Breast epithelium (tissue), 4 donors: ENCODE measurements around the gene ZCCHC17. TPM values are rescaled to one million over a fixed set of nuclear protein-coding genes. Genes with fewer than 3 reads are reported as not detected.
"Not testable (repeated sequence)": the region's sequence is repeated elsewhere in the genome, so short reads cannot be mapped to it uniquely, and the experiment has no call there.

Source experiments
- DNase-seq, 2 donors: peaks; one replicate each; pipeline ENCODE4 v3.0.0-alpha.2; 2019; ENCODE audit warnings: low spot score in 2 of 2
- H3K27ac ChIP-seq, 2 donors: fragments of 200-600 bp; sonication (generic) in 1 of 2; one replicate each; pipeline ENCODE4 v1.5.1; 2016 to 2019; ENCODE audit warnings: mild to moderate bottlenecking in 1 of 2
- H3K27me3 ChIP-seq, 2 donors: fragments of 200-600 bp; sonication (generic) in 1 of 2; one replicate each; pipeline versions ENCODE4 v1.5.1 to v1.6.0; 2017 to 2019; ENCODE audit warnings: control low read depth in 1 of 2, mild to moderate bottlenecking in 1 of 2
- H3K36me3 ChIP-seq: fragments of 200-600 bp; one replicate; pipeline ENCODE4 v1.5.1; 2019
- H3K4me1 ChIP-seq, 2 donors: fragments of 200-600 bp; sonication (generic); one replicate each; pipeline ENCODE4 v1.5.1; 2016 to 2019; ENCODE audit warnings: control low read depth in 1 of 2
- H3K4me3 ChIP-seq, 3 donors: fragments of 200-600 bp; sonication (generic); 1 replicate in 2 of 3; 2 replicates in 1 of 3; pipeline ENCODE4 v1.5.1; 2016 to 2019; ENCODE audit warnings: mild to moderate bottlenecking in 3 of 3, moderate library complexity in 2 of 3
- H3K9me3 ChIP-seq, 2 donors: fragments of 200-600 bp; sonication (generic) in 1 of 2; one replicate each; pipeline ENCODE4 v1.5.1; 2016 to 2019; ENCODE audit warnings: control low read depth in 1 of 2
- POLR2A ChIP-seq: fragments of 450-650 bp; IDR thresholded peaks from one replicate; pipeline ENCODE4 v1.6.1; 2016; ENCODE audit warnings: antibody characterized with exemption, mild to moderate bottlenecking, moderate library complexity
- POLR2AphosphoS5 ChIP-seq, 3 donors: sonication (generic); formaldehyde crosslinking; IDR thresholded peaks; one replicate each; pipeline ENCODE4 v1.6.1; 2017; ENCODE audit warnings: antibody characterized with exemption in 3 of 3
- intact Hi-C: fragments of 100-400 bp; cut with DNase I; formaldehyde crosslinking; loops from one replicate; pipeline ENCODE4 v1.15.1; 2023; ENCODE audit warnings: low total_unique reads
- total RNA-seq, 3 donors: library from RNA; depleted of rRNA; stranded (reverse); fragments of >200 nt; gene quantifications; one replicate each; pipeline ENCODE4 v1.1.0, GENCODE V29; 2016
- TF ChIP-seq, protein P1 (sequence below), 3 donors: fragments of 450-650 bp; IDR thresholded peaks; one replicate each; pipeline ENCODE4 v1.5.1; 2016 to 2017; ENCODE audit warnings: antibody characterized with exemption in 3 of 3, mild to moderate bottlenecking in 3 of 3, moderate library complexity in 3 of 3

ZCCHC17 gene
- total RNA-seq, 3 donors from 2014 or later = 24.6 to 42.9 (median 29.6) TPM

- H3K4me1 ChIP-seq = peaks cover 0 to 9% of the 10 kb centered on the region in 2 donors
- TF ChIP-seq POLR2AphosphoS5 (IDR thresholded peaks at IDR 0.05) (no peak), POLR2A (no peak)
- TF ChIP-seq, protein P1, sequence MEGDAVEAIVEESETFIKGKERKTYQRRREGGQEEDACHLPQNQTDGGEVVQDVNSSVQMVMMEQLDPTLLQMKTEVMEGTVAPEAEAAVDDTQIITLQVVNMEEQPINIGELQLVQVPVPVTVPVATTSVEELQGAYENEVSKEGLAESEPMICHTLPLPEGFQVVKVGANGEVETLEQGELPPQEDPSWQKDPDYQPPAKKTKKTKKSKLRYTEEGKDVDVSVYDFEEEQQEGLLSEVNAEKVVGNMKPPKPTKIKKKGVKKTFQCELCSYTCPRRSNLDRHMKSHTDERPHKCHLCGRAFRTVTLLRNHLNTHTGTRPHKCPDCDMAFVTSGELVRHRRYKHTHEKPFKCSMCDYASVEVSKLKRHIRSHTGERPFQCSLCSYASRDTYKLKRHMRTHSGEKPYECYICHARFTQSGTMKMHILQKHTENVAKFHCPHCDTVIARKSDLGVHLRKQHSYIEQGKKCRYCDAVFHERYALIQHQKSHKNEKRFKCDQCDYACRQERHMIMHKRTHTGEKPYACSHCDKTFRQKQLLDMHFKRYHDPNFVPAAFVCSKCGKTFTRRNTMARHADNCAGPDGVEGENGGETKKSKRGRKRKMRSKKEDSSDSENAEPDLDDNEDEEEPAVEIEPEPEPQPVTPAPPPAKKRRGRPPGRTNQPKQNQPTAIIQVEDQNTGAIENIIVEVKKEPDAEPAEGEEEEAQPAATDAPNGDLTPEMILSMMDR (IDR thresholded peaks at IDR 0.05) = no peak
- H3K27me3 ChIP-seq = no peaks in the 10 kb centered on the region
- intact Hi-C loops = no loop called here
- no peak for DNase-seq
- no peak overlapping the region for H3K4me3 ChIP-seq
- H3K27ac ChIP-seq = peak overlapping the region in 1 of 2 donors; percentile 43
- no peaks in the 10 kb centered on the region for H3K9me3 ChIP-seq
- H3K36me3 ChIP-seq = no peaks in the 10 kb centered on the region
Observed at GRCh38 chr1:31377364-31377863, 80.6 kb downstream of the ZCCHC17 start.

DNA sequence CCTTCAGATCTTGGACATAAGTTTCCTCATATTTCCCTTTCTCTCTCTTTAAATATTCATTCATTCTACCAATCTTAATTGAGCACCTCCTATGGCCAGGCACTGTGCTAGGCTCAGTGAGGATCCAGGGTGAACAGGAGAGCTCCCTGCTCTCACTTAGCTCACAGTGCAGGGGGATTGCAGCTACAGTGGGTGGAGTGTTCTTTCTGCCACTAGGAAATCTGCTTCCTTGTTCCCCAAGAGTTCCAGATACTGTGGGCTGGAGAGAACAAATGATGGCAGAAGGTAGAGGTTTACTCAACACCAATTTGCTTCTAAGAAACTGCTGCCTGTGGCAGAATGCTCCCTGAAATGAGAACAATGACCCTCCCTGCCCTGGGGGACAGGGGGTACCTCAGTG is 81.2 kb downstream of the ZCCHC17 start:
- no peaks in the 10 kb centered on the region for H3K27me3 ChIP-seq
- H3K4me1 ChIP-seq = peaks cover 0 to 9% of the 10 kb centered on the region in 2 donors
- no peaks in the 10 kb centered on the region for H3K9me3 ChIP-seq
- TF ChIP-seq POLR2AphosphoS5 (IDR thresholded peaks at IDR 0.05) = no peak
- no peaks in the 10 kb centered on the region for H3K36me3 ChIP-seq
- no peak overlapping the region for H3K4me3 ChIP-seq
- intact Hi-C loops = no loop called here
- DNase-seq = no peak
- H3K27ac ChIP-seq = peak overlapping the region in 1 of 2 donors; percentile 43

DNA sequence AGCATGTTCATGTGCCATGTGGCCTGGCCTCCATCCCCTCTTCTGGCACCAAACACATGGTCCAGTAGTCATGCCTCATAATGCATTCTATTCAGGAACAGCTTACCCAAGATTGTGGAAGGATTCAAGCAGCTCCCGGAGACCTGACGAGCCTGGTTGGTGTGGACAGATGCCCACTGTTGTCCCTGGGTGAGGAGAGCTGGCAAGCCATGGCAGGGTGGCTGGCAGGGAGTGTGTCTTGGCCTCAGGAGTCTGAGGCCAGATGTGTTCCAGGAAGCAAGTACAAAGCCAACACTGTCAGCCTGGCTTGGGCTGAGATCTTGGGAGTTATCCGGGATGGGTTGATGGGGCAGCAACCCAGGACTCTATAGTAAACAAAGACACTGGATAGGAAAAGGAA is 83.3 kb downstream of the ZCCHC17 start:
- Histone ChIP-seq H3K4me1 (peaks cover 0 to 4% of the 10 kb centered on the region in 2 donors), H3K36me3 (no peaks in the 10 kb centered on the region), H3K27me3 (no peaks in the 10 kb centered on the region), H3K4me3 (no peak overlapping the region), H3K27ac (peak overlapping the region; percentile 79 to 80), H3K9me3 (no peaks in the 10 kb centered on the region)
- DNase-seq = peak in 1 of 2 donors; percentile 89
- intact Hi-C loops = no loop called here
- TF ChIP-seq POLR2AphosphoS5 (IDR thresholded peaks at IDR 0.05) = peak in 1 of 3 donors; percentile 10
- TF ChIP-seq, protein P1 (IDR thresholded peaks at IDR 0.05) = no peak

DNA sequence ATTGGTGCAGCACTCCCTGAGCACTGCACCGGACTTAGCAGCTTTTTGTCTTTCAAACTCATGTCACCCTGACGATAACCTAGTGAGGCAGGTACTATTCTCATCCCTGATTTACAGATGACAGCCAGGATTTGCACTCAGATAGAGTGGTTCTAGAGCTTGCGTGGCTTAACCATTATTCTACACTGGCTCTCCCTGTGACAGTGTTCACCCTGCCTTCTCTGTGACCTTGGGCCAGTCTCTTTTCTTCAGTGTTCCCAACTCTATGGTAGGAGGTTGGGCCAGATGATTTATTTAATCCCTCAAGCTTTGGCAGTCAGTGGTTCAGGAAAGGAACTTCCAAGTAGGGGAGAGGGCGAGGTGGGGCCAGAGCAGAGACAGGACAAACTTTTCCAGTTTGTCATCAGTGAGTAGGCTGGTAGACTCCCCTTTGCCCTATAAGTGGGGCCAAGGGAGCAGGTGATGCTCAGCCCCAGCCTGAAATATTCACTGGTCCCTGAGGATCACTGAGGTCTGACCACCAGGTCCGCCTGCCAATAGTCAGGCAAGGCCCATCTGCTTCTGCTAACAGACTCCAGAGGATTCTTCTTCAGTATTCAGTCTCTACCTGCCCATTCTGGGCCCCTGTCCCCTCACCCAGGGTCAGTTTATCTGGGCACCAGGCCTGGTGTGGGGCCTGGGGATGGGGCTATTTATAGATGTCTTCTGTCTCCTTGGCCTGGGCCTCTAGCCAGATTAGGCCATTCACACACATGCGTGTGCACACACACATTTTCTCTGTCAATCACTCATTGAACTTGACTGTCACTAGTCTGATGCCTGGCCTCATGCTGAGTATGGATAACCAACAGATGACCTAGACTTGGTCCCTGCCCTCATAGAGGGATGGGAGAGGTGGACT is 84.8 kb downstream of the ZCCHC17 start:
- DNase-seq = no peak
- Histone ChIP-seq H3K9me3 (no peaks in the 10 kb centered on the region), H3K36me3 (no peaks in the 10 kb centered on the region), H3K27me3 (no peaks in the 10 kb centered on the region), H3K27ac (peak overlapping the region; percentile 79 to 80), H3K4me3 (no peak overlapping the region), H3K4me1 (peaks cover 0 to 4% of the 10 kb centered on the region in 2 donors)
- no peak for TF ChIP-seq POLR2A
- TF ChIP-seq, protein P1 (IDR thresholded peaks at IDR 0.05) = no peak
- intact Hi-C loops = no loop called here

DNA sequence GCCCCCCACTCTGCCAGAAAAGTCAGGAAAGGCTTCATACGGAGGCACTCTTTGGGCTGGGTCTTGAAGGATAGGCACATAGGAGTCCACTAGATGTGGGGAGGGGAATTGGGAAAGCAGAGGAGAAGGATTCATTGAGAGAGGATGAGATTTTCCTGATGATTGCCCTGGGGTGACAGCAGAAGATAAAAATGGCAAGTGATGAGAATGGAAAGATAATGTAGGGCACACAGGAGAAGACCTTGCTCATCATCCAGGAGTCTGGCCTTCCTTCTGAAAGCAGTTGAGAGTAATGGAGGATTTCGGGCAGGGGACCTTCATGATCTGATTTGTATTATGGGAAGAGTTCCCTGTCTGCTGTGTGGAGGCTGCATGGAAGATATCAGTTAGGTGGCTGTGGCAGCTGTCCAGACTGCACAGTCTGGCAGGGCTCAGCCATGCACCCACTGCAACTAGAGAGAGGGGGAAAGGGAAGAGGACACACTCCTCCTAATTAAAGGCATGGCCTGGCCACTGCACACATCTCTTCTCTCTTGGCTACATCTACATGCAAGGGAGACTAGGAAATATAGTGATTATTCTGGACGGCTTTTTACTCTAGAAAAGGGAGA is 85.7 kb downstream of the ZCCHC17 start:
- no peak for DNase-seq
- intact Hi-C loops = no loop called here
- Histone ChIP-seq H3K4me1 (peaks cover 0 to 4% of the 10 kb centered on the region in 2 donors), H3K9me3 (no peaks in the 10 kb centered on the region), H3K27me3 (no peaks in the 10 kb centered on the region), H3K27ac (peak overlapping the region in 1 of 2 donors; percentile 79), H3K4me3 (no peak overlapping the region), H3K36me3 (no peaks in the 10 kb centered on the region)
- TF ChIP-seq POLR2AphosphoS5 (IDR thresholded peaks at IDR 0.05) = no peak

- Histone ChIP-seq H3K27me3 (no peaks in the 10 kb centered on the region), H3K27ac (no peak overlapping the region), H3K9me3 (no peaks in the 10 kb centered on the region), H3K4me1 (peaks cover 0 to 4% of the 10 kb centered on the region in 2 donors), H3K4me3 (no peak overlapping the region), H3K36me3 (no peaks in the 10 kb centered on the region)
- intact Hi-C loops = no loop called here
- TF ChIP-seq POLR2A (no peak), POLR2AphosphoS5 (IDR thresholded peaks at IDR 0.05) (no peak)
- TF ChIP-seq, protein P1 (IDR thresholded peaks at IDR 0.05) = no peak
- no peak for DNase-seq
Observed at GRCh38 chr1:31383967-31384366, 87.1 kb downstream of the ZCCHC17 start.

GRCh38 chr1:31386576-31387243 is 89.9 kb downstream of the ZCCHC17 start:
- intact Hi-C loops, H3K27ac ChIP-seq: not testable (repeated sequence)

More at GRCh38 chr1:31386576-31387243, 89.9 kb downstream of the ZCCHC17 start:
- not testable (repeated sequence) for H3K4me1 ChIP-seq, H3K27me3 ChIP-seq, H3K36me3 ChIP-seq, DNase-seq, H3K4me3 ChIP-seq, H3K9me3 ChIP-seq
